Peyer's patch (tissue), 4 donors: Measurements from ENCODE around the gene NAB1.

ENCODE experiments used
- CTCF ChIP-seq, 6 experiments: fragments of 450-650 bp in 4 of 6; fragments of 200-600 bp in 2 of 6; sonication (generic) in 1 of 6; IDR thresholded peaks; one replicate each; pipeline ENCODE4 v1.5.1; 2017 to 2019; ENCODE audit warnings: antibody characterized with exemption in 6 of 6, mild to moderate bottlenecking in 3 of 6, moderate library complexity in 1 of 6
- POLR2A ChIP-seq, 2 donors: fragments of 450-650 bp; IDR thresholded peaks; one replicate each; pipeline ENCODE4 v1.5.1; 2017; ENCODE audit warnings: antibody characterized with exemption in 2 of 2, mild to moderate bottlenecking in 2 of 2, moderate library complexity in 2 of 2

- no peak for TF ChIP-seq CTCF (IDR thresholded peaks at IDR 0.05)
- TF ChIP-seq POLR2A (IDR thresholded peaks at IDR 0.05), result no peak
These were observed 12.5 kb upstream of the NAB1 start for GRCh38 chr2:190636361-190636760.
